ENCODE data around the gene IGSF9B. TPM values are rescaled to one million over a fixed set of nuclear protein-coding genes. Genes with fewer than 3 reads are reported as not detected.

Gene IGSF9B
- total and polyA plus RNA-seq, 4 donors: 0.07 to 0.33 (median 0.09) TPM; not detected in 1

- no peak overlapping the region for H3K27ac ChIP-seq (ENCODE audit: low read depth in 1 of 2, low read length in 2 of 2)
- no peak overlapping the region for H3K9ac ChIP-seq (ENCODE audit: low read depth in 1 of 2, low read length in 2 of 2)
- DNase-seq (ENCODE audit: low spot score): no peak
- no peak overlapping the region for H3K4me3 ChIP-seq (ENCODE audit: low read depth in 1 of 3, low read length in 3 of 3)
- H3K27me3 ChIP-seq (ENCODE audit: control insufficient read depth in 4 of 4, insufficient read depth in 4 of 4, low read length in 3 of 4): no peaks in the 10 kb centered on the region
- H3K36me3 ChIP-seq (ENCODE audit: control insufficient read depth in 4 of 4, insufficient read depth in 3 of 4, low read depth in 1 of 4, low read length in 3 of 4): no peaks in the 10 kb centered on the region
- 83% methylated on average over 16 of the region's 16 CpGs for WGBS
- TF ChIP-seq, protein P1, sequence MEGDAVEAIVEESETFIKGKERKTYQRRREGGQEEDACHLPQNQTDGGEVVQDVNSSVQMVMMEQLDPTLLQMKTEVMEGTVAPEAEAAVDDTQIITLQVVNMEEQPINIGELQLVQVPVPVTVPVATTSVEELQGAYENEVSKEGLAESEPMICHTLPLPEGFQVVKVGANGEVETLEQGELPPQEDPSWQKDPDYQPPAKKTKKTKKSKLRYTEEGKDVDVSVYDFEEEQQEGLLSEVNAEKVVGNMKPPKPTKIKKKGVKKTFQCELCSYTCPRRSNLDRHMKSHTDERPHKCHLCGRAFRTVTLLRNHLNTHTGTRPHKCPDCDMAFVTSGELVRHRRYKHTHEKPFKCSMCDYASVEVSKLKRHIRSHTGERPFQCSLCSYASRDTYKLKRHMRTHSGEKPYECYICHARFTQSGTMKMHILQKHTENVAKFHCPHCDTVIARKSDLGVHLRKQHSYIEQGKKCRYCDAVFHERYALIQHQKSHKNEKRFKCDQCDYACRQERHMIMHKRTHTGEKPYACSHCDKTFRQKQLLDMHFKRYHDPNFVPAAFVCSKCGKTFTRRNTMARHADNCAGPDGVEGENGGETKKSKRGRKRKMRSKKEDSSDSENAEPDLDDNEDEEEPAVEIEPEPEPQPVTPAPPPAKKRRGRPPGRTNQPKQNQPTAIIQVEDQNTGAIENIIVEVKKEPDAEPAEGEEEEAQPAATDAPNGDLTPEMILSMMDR (IDR thresholded peaks at IDR 0.05; ENCODE audit: low read depth, low read length, missing input control): no peak
- TF ChIP-seq, protein P2, sequence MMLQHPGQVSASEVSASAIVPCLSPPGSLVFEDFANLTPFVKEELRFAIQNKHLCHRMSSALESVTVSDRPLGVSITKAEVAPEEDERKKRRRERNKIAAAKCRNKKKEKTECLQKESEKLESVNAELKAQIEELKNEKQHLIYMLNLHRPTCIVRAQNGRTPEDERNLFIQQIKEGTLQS (IDR thresholded peaks at IDR 0.05): no peak
- TF ChIP-seq, protein P3, sequence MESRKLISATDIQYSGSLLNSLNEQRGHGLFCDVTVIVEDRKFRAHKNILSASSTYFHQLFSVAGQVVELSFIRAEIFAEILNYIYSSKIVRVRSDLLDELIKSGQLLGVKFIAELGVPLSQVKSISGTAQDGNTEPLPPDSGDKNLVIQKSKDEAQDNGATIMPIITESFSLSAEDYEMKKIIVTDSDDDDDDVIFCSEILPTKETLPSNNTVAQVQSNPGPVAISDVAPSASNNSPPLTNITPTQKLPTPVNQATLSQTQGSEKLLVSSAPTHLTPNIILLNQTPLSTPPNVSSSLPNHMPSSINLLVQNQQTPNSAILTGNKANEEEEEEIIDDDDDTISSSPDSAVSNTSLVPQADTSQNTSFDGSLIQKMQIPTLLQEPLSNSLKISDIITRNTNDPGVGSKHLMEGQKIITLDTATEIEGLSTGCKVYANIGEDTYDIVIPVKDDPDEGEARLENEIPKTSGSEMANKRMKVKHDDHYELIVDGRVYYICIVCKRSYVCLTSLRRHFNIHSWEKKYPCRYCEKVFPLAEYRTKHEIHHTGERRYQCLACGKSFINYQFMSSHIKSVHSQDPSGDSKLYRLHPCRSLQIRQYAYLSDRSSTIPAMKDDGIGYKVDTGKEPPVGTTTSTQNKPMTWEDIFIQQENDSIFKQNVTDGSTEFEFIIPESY (IDR thresholded peaks at IDR 0.05): no peak
- TF ChIP-seq RAD21 (IDR thresholded peaks at IDR 0.05) (no peak), NR2F2 (IDR thresholded peaks at IDR 0.05) (no peak), REST (IDR thresholded peaks at IDR 0.05) (no peak), YY1 (IDR thresholded peaks at IDR 0.05) (no peak), JUND (IDR thresholded peaks at IDR 0.05) (no peak), HNF4G (IDR thresholded peaks at IDR 0.05) (no peak), TAF1 (conservative IDR thresholded peaks at IDR 0.05) (no peak), FOXA2 (IDR thresholded peaks at IDR 0.05) (no peak), FOXA1 (IDR thresholded peaks at IDR 0.05) (no peak), MAX (IDR thresholded peaks at IDR 0.05) (no peak), EGR1 (IDR thresholded peaks at IDR 0.05; ENCODE audit: low read depth in 2 of 2) (no peak), GABPA (IDR thresholded peaks at IDR 0.05 in 1 of 2, conservative IDR thresholded peaks at IDR 0.05 in 1 of 2) (no peak), RXRA (IDR thresholded peaks at IDR 0.05) (no peak), HNF4A (conservative IDR thresholded peaks at IDR 0.05) (no peak), SP1 (IDR thresholded peaks at IDR 0.05) (no peak)
- no peaks in the 10 kb centered on the region for H3K9me3 ChIP-seq (ENCODE audit: control insufficient read depth in 4 of 4, low read length in 3 of 4)
- no peaks in the 10 kb centered on the region for H3K4me1 ChIP-seq (ENCODE audit: control insufficient read depth in 4 of 4, insufficient read depth in 4 of 4, low read length in 3 of 4)
Observed at GRCh38 chr11:133908827-133909226, 47.9 kb downstream of the IGSF9B start.

Measured in liver (tissue), 9 donors.